GM10266 (cell line): ENCODE results near the gene ZNF296.
A peak's percentile ranks its signal among the peaks of the same experiment; 100 is the strongest.

ENCODE experiments used
- DNase-seq: peaks from one replicate; pipeline ENCODE4 v3.0.0; 2012; ENCODE audit errors: extremely low spot score
- TF ChIP-seq, protein P1 (sequence below): IDR thresholded peaks from 2 replicates; pipeline ENCODE4 v1.5.1; 2012; ENCODE audit warnings: mild to moderate bottlenecking, low read depth; ENCODE audit not compliant: control insufficient read depth, insufficient read depth; ENCODE audit errors: missing control alignments

ZNF296 gene

DNA sequence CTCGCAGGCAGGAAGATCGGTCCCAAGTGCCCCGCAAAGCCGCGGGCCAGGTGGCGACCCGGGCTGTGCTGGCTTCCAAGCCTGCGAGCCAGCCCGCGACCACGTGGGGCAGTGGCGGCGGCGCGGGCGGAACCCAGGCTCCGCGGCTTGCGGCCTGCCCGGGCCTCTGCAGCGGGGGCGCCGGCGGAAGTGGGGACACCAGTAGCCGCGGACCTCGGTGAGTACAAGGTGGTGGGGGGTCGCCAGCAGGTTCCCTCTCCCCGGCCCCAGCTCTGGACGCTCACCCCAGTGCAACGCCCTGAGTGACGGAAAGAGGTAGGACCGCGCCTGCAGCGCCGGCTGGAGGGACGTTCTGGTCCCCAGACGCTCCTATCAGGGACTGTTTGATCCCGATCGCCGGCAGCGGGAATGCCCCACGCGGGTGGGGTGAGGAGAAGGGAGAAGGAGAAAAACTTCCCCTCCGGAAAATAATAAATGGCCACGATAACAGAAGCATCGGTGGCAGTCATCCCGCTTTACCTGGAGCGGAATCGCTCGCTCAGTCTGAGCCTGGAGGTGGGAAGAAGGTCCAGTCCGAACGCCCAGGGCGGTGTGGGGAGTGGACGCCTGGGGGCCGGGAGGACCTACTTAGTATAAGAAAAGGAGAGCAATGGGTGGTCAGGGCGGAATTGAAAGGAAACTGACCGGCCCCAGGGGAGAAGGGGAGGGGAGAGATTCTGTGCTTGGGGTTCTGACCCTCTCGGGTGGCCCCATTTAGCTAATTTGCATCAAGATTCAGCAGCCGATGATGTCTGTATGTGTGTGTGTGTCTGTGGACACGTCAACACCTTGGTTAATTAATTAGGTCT is 3.0 kb upstream of the ZNF296 start, which contains the start of gene GEMIN7:
Gene GEMIN7, plus strand, starts transcription at position 198 of the 848 bp plus-strand sequence. CDS start 10,855 bp downstream, outside the sequence.
- TF ChIP-seq, protein P1, sequence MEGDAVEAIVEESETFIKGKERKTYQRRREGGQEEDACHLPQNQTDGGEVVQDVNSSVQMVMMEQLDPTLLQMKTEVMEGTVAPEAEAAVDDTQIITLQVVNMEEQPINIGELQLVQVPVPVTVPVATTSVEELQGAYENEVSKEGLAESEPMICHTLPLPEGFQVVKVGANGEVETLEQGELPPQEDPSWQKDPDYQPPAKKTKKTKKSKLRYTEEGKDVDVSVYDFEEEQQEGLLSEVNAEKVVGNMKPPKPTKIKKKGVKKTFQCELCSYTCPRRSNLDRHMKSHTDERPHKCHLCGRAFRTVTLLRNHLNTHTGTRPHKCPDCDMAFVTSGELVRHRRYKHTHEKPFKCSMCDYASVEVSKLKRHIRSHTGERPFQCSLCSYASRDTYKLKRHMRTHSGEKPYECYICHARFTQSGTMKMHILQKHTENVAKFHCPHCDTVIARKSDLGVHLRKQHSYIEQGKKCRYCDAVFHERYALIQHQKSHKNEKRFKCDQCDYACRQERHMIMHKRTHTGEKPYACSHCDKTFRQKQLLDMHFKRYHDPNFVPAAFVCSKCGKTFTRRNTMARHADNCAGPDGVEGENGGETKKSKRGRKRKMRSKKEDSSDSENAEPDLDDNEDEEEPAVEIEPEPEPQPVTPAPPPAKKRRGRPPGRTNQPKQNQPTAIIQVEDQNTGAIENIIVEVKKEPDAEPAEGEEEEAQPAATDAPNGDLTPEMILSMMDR = peak; percentile 19
- peak; percentile 85 for DNase-seq

DNA sequence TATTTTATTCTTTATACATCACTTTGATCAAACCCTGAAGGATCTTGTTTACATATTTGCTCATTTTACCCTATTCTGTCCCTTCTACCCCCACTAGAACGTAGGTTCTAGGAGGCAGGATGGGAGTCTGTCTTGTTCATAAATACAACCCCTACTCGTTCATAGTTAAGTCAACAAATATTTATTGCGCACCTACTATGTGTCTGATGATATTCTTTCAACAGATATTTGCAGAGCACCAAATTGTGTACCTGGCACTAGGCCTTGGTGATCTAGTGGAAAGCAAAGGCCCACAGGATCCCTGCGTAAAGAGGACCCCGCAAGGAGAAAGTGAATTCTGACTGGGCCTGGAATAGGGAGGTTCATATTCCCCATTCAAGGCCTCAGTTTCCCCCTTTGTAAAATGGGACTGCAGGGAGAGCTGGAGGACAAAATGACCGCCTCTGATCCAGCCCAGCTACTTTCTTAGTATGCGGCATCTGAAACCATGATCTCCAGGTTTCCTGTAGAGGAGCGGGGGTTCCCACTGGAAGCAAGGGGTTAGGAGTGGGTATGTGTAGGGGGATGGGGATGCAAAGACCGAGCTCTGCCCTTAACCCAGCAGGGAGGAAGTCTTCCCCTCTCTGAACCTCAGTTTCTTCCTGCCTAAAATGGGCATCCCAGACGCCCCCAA is 2.2 kb upstream of the ZNF296 start:
- TF ChIP-seq, protein P1 = no peak
- DNase-seq = no peak

DNA sequence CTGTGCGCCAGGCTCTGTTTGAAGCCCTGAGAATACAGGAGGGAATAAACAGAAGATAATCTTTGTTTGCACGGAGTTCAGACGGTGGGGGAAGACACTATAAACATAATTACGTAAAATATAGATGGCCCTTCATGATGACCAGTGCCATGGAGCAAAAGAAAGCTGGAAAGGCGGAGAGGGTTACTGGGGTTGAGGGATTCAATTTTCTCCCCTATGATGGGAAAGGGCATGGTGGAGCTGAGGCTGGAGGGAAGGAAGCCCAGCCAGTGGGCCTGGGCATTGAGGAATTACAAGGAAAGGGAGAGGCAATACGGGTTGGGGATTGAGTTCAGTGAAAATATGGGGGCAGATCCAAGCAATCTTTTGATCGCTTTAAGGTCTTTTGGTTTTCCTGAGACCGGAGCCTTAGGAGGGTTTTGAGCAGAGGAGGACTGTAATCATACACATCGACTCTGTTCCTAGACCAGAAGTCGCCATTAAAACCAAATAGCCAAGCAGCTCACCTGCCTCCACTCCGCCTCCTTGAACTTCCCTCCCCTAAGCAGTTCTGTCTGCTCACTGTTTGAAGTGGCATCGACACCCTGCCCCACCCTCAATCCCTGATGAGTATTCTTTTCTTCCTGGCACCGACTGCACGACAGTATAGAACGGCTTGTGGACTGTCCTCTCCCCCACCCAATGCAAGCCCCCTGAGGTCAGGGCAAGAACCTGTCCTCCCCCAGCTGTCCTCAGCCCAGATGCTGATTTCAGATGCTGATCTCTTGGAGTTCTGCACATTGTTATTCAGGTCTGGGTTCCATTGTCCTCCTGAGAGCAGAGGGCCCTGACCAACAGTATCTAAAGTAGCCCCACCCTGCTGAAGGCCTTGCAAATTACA is 813 bp upstream of the ZNF296 start:
- no peak for DNase-seq
- TF ChIP-seq, protein P1 = no peak

DNA sequence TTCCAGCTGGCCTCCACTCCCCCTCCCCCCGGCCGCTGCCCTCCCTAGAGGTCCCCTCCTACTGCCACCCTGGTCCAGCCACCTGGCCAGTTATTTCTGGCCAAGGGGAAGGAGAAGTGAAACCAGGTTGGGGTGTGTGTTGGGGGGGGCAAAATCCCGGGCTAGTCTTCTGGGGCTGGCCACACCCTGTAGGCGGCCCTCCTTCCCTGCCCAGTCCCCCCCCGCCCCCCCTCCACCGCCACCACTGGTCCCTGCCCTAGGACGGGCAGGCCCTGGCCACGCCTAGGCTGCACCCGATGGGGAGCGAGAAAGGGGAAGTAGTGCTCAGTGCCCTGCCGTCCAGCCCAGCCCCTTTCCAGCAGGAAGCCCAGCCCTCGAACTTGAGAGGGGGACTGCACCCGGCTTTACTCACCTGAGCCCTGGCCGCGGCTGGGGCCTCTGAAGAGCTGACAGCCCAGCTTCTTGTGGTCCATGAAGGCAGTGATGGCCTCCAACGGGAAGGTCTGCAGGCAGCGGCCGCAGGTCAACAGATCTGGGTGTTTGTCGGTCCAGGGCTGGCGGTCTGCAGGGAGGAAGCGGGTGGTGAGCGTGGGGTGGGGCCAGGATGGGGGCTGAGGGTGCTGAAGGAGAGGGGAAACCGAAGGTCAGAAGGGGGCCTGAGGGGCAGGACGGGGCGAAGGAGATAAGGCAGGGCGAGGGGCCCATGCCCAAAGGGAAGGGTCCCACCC is 813 bp downstream of the ZNF296 start:
- TF ChIP-seq, protein P1 = no peak
- DNase-seq = peak; percentile 98

DNA sequence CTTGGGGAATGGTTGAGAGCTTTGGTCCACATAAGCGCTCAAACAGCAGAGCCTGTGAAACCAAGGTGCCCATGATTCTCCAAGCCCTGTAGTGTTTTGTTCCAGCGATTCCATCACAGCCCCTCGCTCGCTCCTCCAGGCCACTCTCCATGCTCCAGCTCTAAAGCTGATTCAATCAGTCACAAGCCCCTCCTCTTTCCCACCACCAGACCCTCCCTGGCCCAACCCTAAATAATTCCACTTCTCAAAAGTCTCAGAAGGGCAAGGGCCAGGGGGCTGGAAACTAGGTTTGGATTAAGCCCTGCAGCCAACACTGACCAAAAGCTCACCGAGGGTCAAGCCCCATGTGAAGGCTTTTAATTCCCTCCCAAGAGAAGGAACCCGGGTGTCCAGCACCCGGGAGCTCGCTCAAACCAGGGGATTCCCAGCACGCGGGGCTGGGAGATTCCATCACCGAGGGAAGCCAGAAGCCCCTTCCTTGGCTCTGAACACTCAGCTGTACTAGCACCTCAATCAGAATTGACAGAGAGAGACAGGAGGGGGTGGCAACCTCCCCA is 1.5 kb downstream of the ZNF296 start:
- TF ChIP-seq, protein P1 = no peak

More for the DNA sequence above, 1.5 kb downstream of the ZNF296 start:
- no peak for DNase-seq
